HFF-Myc (cell line): ENCODE data around the gene VEGFC.

ENCODE experiments used
- DNase-seq: peaks from one replicate; pipeline ENCODE4 v3.0.0-alpha.2; 2011; ENCODE audit warnings: low read depth; ENCODE audit errors: extremely low read depth
- H3K4me3 ChIP-seq: replicated peaks from 2 replicates; pipeline ENCODE4 v1.5.1; 2011; ENCODE audit warnings: low read depth, mild to moderate bottlenecking, control low read depth, low read length
- TF ChIP-seq, protein P1 (sequence below): IDR thresholded peaks from 2 replicates; pipeline ENCODE4 v1.5.1; 2012; ENCODE audit warnings: mild to moderate bottlenecking, low read depth, low read length, control low read depth; ENCODE audit errors: missing control alignments

Gene VEGFC

GRCh38 chr4:176745902-176746301 is 46.8 kb downstream of the VEGFC start:
- TF ChIP-seq, protein P1, sequence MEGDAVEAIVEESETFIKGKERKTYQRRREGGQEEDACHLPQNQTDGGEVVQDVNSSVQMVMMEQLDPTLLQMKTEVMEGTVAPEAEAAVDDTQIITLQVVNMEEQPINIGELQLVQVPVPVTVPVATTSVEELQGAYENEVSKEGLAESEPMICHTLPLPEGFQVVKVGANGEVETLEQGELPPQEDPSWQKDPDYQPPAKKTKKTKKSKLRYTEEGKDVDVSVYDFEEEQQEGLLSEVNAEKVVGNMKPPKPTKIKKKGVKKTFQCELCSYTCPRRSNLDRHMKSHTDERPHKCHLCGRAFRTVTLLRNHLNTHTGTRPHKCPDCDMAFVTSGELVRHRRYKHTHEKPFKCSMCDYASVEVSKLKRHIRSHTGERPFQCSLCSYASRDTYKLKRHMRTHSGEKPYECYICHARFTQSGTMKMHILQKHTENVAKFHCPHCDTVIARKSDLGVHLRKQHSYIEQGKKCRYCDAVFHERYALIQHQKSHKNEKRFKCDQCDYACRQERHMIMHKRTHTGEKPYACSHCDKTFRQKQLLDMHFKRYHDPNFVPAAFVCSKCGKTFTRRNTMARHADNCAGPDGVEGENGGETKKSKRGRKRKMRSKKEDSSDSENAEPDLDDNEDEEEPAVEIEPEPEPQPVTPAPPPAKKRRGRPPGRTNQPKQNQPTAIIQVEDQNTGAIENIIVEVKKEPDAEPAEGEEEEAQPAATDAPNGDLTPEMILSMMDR = no peak
- H3K4me3 ChIP-seq = no peak overlapping the region
- no peak for DNase-seq

DNA sequence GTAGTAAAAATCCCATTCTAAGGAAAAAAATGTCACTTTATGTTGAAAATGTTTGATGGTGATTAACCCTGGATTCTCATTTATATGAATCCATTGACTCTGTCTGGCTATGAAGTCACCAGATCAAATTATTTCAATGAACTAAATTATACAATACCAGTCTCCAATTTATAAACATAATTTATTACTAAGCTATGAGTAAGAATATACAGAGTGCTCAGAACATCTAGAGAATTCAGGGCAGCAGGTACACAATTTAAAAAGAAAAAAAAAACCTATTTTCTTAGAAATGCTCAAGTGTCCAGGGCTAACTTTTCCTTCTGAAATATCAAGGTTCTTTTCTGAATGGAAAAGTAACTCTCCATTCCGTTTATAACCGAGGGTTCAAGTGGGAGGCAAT is 48.6 kb downstream of the VEGFC start:
- DNase-seq = no peak
- TF ChIP-seq, protein P1 = no peak
- no peak overlapping the region for H3K4me3 ChIP-seq

- no peak for DNase-seq
- TF ChIP-seq, protein P1 = no peak
- H3K4me3 ChIP-seq = no peak overlapping the region
Measured at GRCh38 chr4:176742211-176742610, 50.5 kb downstream of the VEGFC start.

- DNase-seq = no peak
- TF ChIP-seq, protein P1 = no peak
- no peak overlapping the region for H3K4me3 ChIP-seq
Measured at GRCh38 chr4:176741253-176741652, 51.5 kb downstream of the VEGFC start.

GRCh38 chr4:176735300-176735699 is 57.4 kb downstream of the VEGFC start:
- TF ChIP-seq, protein P1 = no peak
- no peak overlapping the region for H3K4me3 ChIP-seq
- DNase-seq = no peak

DNA sequence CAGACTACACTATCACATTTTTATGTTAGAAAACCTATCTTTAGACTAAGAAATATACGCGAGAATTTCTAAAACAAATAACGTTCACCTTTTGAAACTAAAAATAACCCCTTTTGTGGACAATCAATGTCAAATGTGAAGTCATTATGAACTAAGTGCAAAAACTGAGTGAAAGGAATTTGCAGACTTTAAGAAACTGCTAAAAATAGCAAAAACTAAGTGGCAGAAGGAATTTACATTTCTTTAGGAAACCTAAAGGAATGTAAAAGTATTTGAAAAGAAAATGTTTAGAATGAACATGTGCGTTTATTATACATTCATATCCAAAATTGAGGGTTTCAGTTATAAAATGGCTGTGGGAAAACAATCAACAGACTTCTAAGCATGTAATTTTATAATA is 58.3 kb downstream of the VEGFC start:
- TF ChIP-seq, protein P1 = no peak
- H3K4me3 ChIP-seq = no peak overlapping the region
- DNase-seq = no peak

GRCh38 chr4:176729489-176729888 is 63.2 kb downstream of the VEGFC start:
- no peak for DNase-seq
- no peak overlapping the region for H3K4me3 ChIP-seq
- TF ChIP-seq, protein P1 = no peak
